ENCODE data around the gene MYL6B. TPM values are rescaled to one million over a fixed set of nuclear protein-coding genes. Genes with fewer than 3 reads are reported as not detected.
"Not testable (repeated sequence)": the region's sequence is repeated elsewhere in the genome, so short reads cannot be mapped to it uniquely, and the experiment has no call there.

MYL6B gene
- total and polyA plus RNA-seq, 2 experiments from 2014 or later = 80.6 to 83.9 TPM

DNA sequence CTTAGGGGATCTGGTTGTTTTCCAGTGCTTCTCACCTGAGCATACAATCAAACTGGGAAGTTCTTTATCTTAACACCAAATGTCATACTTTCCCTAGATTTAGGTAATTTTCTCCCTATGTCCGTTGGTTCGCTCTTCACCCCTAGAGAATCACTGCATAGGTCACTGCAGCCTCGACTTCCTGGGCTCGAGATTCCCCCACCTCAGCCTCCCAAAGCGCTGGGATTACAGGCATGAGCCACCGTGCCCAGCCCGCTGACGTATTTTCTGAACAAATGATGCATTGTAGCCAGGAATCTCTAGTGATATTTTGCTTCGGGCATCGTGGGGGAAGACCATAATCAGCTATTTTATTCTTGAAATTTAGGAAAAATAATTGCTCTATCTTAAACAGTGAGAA lies 37.1 kb upstream of the MYL6B start:
- H3K4me1 ChIP-seq (ENCODE audit: insufficient read depth) = peaks cover 14% of the 10 kb centered on the region
- TF ChIP-seq, protein P1, sequence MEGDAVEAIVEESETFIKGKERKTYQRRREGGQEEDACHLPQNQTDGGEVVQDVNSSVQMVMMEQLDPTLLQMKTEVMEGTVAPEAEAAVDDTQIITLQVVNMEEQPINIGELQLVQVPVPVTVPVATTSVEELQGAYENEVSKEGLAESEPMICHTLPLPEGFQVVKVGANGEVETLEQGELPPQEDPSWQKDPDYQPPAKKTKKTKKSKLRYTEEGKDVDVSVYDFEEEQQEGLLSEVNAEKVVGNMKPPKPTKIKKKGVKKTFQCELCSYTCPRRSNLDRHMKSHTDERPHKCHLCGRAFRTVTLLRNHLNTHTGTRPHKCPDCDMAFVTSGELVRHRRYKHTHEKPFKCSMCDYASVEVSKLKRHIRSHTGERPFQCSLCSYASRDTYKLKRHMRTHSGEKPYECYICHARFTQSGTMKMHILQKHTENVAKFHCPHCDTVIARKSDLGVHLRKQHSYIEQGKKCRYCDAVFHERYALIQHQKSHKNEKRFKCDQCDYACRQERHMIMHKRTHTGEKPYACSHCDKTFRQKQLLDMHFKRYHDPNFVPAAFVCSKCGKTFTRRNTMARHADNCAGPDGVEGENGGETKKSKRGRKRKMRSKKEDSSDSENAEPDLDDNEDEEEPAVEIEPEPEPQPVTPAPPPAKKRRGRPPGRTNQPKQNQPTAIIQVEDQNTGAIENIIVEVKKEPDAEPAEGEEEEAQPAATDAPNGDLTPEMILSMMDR (IDR thresholded peaks at IDR 0.05; ENCODE audit: poor library complexity) = no peak
- TF ChIP-seq EZH2phosphoT487 (IDR thresholded peaks at IDR 0.05; ENCODE audit: low read depth, severe bottlenecking, unreplicated experiment) (no peak), EZH2 (IDR thresholded peaks at IDR 0.05; ENCODE audit: borderline replicate concordance) (no peak)
- no peaks in the 10 kb centered on the region for H3K9me3 ChIP-seq (ENCODE audit: low read depth)
- peak overlapping the region; percentile 97 for H3K27ac ChIP-seq
- 37% methylated on average over 10 of the region's 10 CpGs for WGBS (ENCODE audit: low lambda C conversion rate, missing lambda C conversion rate)
- no peaks in the 10 kb centered on the region for H3K27me3 ChIP-seq
- H2AFZ ChIP-seq = peak overlapping the region; percentile 94
- peak overlapping the region; percentile 85 for H3K4me2 ChIP-seq
- peaks cover 12% of the 10 kb centered on the region for H3K79me2 ChIP-seq
- H3K36me3 ChIP-seq (replicated peaks; ENCODE audit: insufficient read depth, low read depth) = no peaks in the 10 kb centered on the region
- peaks cover 2% of the 10 kb centered on the region for H4K20me1 ChIP-seq (ENCODE audit: insufficient read depth, poor library complexity, severe bottlenecking)
- H3K9me2 ChIP-seq (replicated peaks; ENCODE audit: insufficient read depth) = no peaks in the 10 kb centered on the region
- no peak for DNase-seq (ENCODE audit: low spot score)
- peak overlapping the region; percentile 33 for H3K4me3 ChIP-seq

DNA sequence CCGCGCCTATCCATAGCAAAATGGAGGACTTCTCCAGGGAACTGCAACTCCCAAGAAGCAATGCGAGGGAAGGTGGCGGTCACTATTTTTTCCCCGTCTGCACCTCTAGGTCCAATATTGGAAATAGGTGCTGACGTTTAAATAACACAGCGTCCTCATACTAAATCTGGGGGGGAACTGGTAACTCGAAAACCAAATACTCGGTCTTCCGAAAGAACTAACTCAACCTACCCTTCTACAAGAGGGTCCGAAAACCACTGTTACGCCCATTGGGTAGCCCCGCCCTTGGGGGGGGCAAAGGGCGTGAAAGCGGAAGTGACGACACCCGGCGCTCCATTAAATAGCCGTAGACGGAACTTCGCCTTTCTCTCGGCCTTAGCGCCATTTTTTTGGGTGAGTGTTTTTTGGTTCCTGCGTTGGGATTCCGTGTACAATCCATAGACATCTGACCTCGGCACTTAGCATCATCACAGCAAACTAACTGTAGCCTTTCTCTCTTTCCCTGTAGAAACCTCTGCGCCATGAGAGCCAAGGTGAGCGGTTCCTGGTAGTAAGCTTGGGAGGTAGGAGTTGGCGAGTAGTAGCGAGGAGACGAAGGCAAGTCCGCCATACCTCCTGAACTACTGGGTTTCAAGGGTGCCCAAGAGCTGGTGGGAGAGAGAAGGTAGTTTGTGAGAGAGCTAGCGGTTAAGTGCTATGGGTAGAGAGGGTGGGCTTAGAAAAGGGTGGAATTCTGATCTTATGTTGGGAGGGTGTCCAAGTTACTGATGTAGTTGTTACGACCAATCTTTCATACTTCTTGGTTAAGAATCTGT lies 35.9 kb upstream of the MYL6B start, which contains the start of gene RPL41:
Gene RPL41 (plus strand): TSS at position 367 of the 815 bp plus-strand sequence.
- TF ChIP-seq, protein P1 (IDR thresholded peaks at IDR 0.05; ENCODE audit: poor library complexity) = no peak
- TF ChIP-seq EZH2phosphoT487 (IDR thresholded peaks at IDR 0.05; ENCODE audit: low read depth, severe bottlenecking, unreplicated experiment) (no peak), EZH2 (IDR thresholded peaks at IDR 0.05; ENCODE audit: borderline replicate concordance) (no peak)
- H3K27me3 ChIP-seq = no peaks in the 10 kb centered on the region
- under 1% methylated on average over 34 of the region's 34 CpGs for WGBS (ENCODE audit: low lambda C conversion rate, missing lambda C conversion rate)

DNA sequence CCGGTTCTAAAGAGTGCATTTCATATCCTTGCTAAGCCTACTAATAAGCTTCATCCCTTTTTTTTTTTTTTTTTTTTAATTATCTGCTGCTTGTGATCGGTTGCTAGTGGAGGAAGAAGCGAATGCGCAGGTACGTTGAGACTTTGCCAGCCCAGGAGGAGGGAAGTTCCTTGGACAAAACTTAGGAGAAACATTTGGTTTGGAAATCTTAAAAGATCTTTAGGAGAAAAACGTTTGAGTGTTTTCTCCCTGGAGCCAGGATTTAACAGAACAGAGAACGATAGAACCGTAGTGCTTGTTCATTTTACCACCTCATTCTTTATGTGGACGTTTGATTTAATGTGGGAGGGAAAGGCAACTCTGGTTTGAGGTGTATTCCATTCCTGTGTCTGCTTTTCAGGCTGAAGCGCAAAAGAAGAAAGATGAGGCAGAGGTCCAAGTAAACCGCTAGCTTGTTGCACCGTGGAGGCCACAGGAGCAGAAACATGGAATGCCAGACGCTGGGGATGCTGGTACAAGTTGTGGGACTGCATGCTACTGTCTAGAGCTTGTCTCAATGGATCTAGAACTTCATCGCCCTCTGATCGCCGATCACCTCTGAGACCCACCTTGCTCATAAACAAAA lies 35.2 kb upstream of the MYL6B start:
- H3K9me2 ChIP-seq (replicated peaks; ENCODE audit: insufficient read depth); H2AFZ ChIP-seq; H4K20me1 ChIP-seq (ENCODE audit: insufficient read depth, poor library complexity, severe bottlenecking); H3K36me3 ChIP-seq (replicated peaks; ENCODE audit: insufficient read depth, low read depth); H3K9me3 ChIP-seq (ENCODE audit: low read depth); DNase-seq (ENCODE audit: low spot score); H3K27me3 ChIP-seq: not testable (repeated sequence)
- peak overlapping the region; percentile 85 for H3K4me2 ChIP-seq
- H3K4me3 ChIP-seq = peak overlapping the region; percentile 49
- H3K79me2 ChIP-seq = peaks cover 12% of the 10 kb centered on the region
- peak overlapping the region; percentile 97 for H3K27ac ChIP-seq
- WGBS (ENCODE audit: low lambda C conversion rate, missing lambda C conversion rate) = 2% methylated on average over 12 of the region's 16 CpGs
- H3K4me1 ChIP-seq (ENCODE audit: insufficient read depth) = peaks cover 14% of the 10 kb centered on the region

More for the DNA sequence above, 35.9 kb upstream of the MYL6B start, which contains the start of gene RPL41:
- no peaks in the 10 kb centered on the region for H3K9me3 ChIP-seq (ENCODE audit: low read depth)
- H3K4me1 ChIP-seq (ENCODE audit: insufficient read depth) = peaks cover 14% of the 10 kb centered on the region
- peak within 1 kb of the TSS; percentile 49 for H3K4me3 ChIP-seq
- H3K9me2 ChIP-seq (replicated peaks; ENCODE audit: insufficient read depth) = no peaks in the 10 kb centered on the region
- H3K36me3 ChIP-seq (replicated peaks; ENCODE audit: insufficient read depth, low read depth) = no peaks in the 10 kb centered on the region
- H3K27ac ChIP-seq = peak within 1 kb of the TSS; percentile 97
- peaks cover 12% of the 10 kb centered on the region for H3K79me2 ChIP-seq
- peak; percentile 97 for DNase-seq (ENCODE audit: low spot score)
- peak within 1 kb of the TSS; percentile 94 for H2AFZ ChIP-seq
- peak within 1 kb of the TSS; percentile 85 for H3K4me2 ChIP-seq
- peaks cover 2% of the 10 kb centered on the region for H4K20me1 ChIP-seq (ENCODE audit: insufficient read depth, poor library complexity, severe bottlenecking)
